ENCODE data around the gene UNC13B.

UNC13B gene

DNA sequence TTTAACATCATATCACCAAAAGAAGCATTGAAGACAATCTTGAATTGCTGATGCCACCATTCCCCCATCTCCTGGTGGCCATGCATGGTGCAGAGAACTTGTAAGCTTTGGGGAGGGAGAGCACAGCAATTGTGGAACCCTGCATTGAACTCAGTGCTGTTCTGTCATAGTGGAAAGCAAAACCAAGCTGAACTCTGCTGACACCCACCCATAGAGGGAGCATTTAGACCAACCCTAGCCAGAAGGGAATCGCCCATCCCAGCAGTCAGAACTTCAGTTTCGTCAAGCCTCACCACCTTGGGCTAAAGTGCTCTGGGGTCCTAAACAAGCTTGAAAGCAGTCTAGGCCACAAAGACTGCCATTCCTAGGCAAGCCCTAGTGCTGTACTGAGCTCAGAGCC, 290.7 kb downstream of the UNC13B start:
- no peak for DNase-seq

DNA sequence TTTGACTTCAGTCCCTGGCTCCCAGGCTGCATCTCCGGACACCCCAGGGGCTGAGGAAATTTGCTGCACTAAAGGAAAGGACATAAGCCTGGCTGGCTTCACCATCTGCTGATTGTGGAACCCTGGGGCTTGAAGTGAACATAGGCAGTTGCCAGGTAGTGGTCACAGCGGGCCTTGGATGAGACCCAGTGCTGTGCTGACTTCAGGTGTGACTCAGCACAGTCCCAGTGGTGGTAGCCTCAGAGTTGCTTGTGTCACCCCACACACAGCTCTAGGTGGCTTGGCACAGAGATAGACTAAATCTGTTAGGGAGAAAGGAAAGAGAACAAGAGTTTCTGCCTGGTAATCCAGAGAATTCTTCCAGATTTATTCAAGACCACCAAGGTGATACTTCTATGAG, 292.0 kb downstream of the UNC13B start:
- no peak for DNase-seq

All from hematopoietic multipotent progenitor cell treated with erythropoietin and hydrocortisone succinate and interleukin-3 and kit ligand, for 6 days (in vitro differentiated cells).